Measurements from ENCODE around the gene ZNF516. TPM values are rescaled to one million over a fixed set of nuclear protein-coding genes. Genes with fewer than 3 reads are reported as not detected.

ZNF516 gene
- polyA plus RNA-seq, 2 of the 4 experiments (the other 2 are of a cell fraction): 3.9 to 4.9 TPM

GRCh38 chr18:76497021-76497420 is 2.0 kb upstream of the ZNF516 start:
- CTCF ChIA-PET: interaction anchor here (0.8 to 1.4 kb wide), 2 partner anchors 9 to 98 kb away, joined by 3 to 6 read pairs; no protein-coding TSS in a partner anchor
- FAIRE-seq (no peak), DNase-seq (ENCODE audit: low read depth in 1 of 2, low spot score in 1 of 2) (no peak)

GRCh38 chr18:76496194-76496890 is 1.3 kb upstream of the ZNF516 start:
- H3K4me3 ChIP-seq: peak overlapping the region; percentile 91
- DNase-seq (ENCODE audit: low read depth in 1 of 2, low spot score in 1 of 2) (peak in 1 of 2 experiments; percentile 47), ATAC-seq (peak; percentile 8 to 33; a peak in 3 of 6 replicates), FAIRE-seq (no peak)
- TF ChIP-seq FOSL2 (IDR thresholded peaks at IDR 0.05): no peak
- TF ChIP-seq FOSL2 (CRISPR knock-in tag; IDR thresholded peaks at IDR 0.05): no peak
- TF ChIP-seq BCL3 (IDR thresholded peaks at IDR 0.05): no peak
- TF ChIP-seq CBX8 (IDR thresholded peaks at IDR 0.05): no peak
- peak; percentile 70 for TF ChIP-seq ZFP36 (IDR thresholded peaks at IDR 0.05; ENCODE audit: borderline replicate concordance, partially characterized antibody)
- no peak for TF ChIP-seq EHF (CRISPR knock-in tag; IDR thresholded peaks at IDR 0.05)
- no peak for TF ChIP-seq KDM1A (IDR thresholded peaks at IDR 0.05; ENCODE audit: low read depth)
- TF ChIP-seq, protein P1, sequence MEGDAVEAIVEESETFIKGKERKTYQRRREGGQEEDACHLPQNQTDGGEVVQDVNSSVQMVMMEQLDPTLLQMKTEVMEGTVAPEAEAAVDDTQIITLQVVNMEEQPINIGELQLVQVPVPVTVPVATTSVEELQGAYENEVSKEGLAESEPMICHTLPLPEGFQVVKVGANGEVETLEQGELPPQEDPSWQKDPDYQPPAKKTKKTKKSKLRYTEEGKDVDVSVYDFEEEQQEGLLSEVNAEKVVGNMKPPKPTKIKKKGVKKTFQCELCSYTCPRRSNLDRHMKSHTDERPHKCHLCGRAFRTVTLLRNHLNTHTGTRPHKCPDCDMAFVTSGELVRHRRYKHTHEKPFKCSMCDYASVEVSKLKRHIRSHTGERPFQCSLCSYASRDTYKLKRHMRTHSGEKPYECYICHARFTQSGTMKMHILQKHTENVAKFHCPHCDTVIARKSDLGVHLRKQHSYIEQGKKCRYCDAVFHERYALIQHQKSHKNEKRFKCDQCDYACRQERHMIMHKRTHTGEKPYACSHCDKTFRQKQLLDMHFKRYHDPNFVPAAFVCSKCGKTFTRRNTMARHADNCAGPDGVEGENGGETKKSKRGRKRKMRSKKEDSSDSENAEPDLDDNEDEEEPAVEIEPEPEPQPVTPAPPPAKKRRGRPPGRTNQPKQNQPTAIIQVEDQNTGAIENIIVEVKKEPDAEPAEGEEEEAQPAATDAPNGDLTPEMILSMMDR (IDR thresholded peaks at IDR 0.05): no peak
- POLR2A ChIA-PET: no interaction called here
- peak overlapping the region; percentile 92 for H3K4me2 ChIP-seq
- 49% methylated on average over 17 of the region's 48 CpGs for WGBS (ENCODE audit: missing lambda C conversion rate)
- H3K4me1 ChIP-seq: no peaks in the 10 kb centered on the region
- CTCF ChIA-PET: interaction anchor here (1.4 kb wide), 1 partner anchor 8 kb away, joined by 3 read pairs; no protein-coding TSS in a partner anchor
- H3K9me3 ChIP-seq: no peaks in the 10 kb centered on the region
- peak overlapping the region; percentile 84 to 99 for H3K27ac ChIP-seq

More at GRCh38 chr18:76497021-76497420, 2.0 kb upstream of the ZNF516 start:
- Histone ChIP-seq H3K4me2 (no peak overlapping the region), H3K9me3 (no peaks in the 10 kb centered on the region), H3K4me3 (no peak overlapping the region), H3K4me1 (no peaks in the 10 kb centered on the region), H3K27ac (no peak overlapping the region)
- TF ChIP-seq CHD4 (IDR thresholded peaks at IDR 0.05; ENCODE audit: borderline replicate concordance): no peak
- no peak for TF ChIP-seq HOXA7 (CRISPR knock-in tag; IDR thresholded peaks at IDR 0.05)
- no peak for TF ChIP-seq FOSL2 (IDR thresholded peaks at IDR 0.05)
- TF ChIP-seq FOSL2 (CRISPR knock-in tag; IDR thresholded peaks at IDR 0.05): no peak
- TF ChIP-seq FOSB (CRISPR knock-in tag; IDR thresholded peaks at IDR 0.05): no peak
- no peak for TF ChIP-seq FOXS1 (CRISPR knock-in tag; IDR thresholded peaks at IDR 0.05)
- no peak for TF ChIP-seq PHF8 (IDR thresholded peaks at IDR 0.05; ENCODE audit: borderline replicate concordance, low read depth)
- no peak for TF ChIP-seq JUN (IDR thresholded peaks at IDR 0.05)
- TF ChIP-seq TP53 (CRISPR knock-in tag; IDR thresholded peaks at IDR 0.05): no peak
- no peak for TF ChIP-seq RCOR1 (IDR thresholded peaks at IDR 0.05; ENCODE audit: low read depth, low read length)
- POLR2A ChIA-PET: no interaction called here
- no peak for ATAC-seq
- 82% methylated on average over 6 of the region's 6 CpGs for WGBS (ENCODE audit: missing lambda C conversion rate)

- H3K4me2 ChIP-seq: peak overlapping the region; percentile 92
- POLR2A ChIA-PET: no interaction called here
- DNase-seq (ENCODE audit: low read depth in 1 of 2, low spot score in 1 of 2): peak; percentile 7 to 34
- TF ChIP-seq GATA3 (IDR thresholded peaks at IDR 0.05; ENCODE audit: borderline replicate concordance) (no peak), RNF2 (IDR thresholded peaks at IDR 0.05; ENCODE audit: borderline replicate concordance, low read depth) (peak; percentile 58; the same call in 1 of the 2 replicates), EHMT2 (IDR thresholded peaks at IDR 0.05; ENCODE audit: low read depth) (no peak), PHF8 (IDR thresholded peaks at IDR 0.05; ENCODE audit: borderline replicate concordance, low read depth) (0 out of 2 replicates have a peak, but pooled peaks have one; percentile 22), HOXB5 (CRISPR knock-in tag; IDR thresholded peaks at IDR 0.05) (no peak), JUNB (IDR thresholded peaks at IDR 0.05) (no peak), RCOR1 (IDR thresholded peaks at IDR 0.05; ENCODE audit: low read depth, low read length) (no peak), EP300 (IDR thresholded peaks at IDR 0.05) (no peak), MAFK (IDR thresholded peaks at IDR 0.05; ENCODE audit: partially characterized antibody) (peak; percentile 85), NFE2L2 (conservative IDR thresholded peaks at IDR 0.05; ENCODE audit: low read length) (no peak)
- TF ChIP-seq, protein P2, sequence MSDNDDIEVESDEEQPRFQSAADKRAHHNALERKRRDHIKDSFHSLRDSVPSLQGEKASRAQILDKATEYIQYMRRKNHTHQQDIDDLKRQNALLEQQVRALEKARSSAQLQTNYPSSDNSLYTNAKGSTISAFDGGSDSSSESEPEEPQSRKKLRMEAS (IDR thresholded peaks at IDR 0.05): peak; percentile 25; the same call in 1 of the 2 replicates
- H3K4me3 ChIP-seq: peak overlapping the region; percentile 91
- peak; percentile 26 to 32; a peak in 4 of 6 replicates for ATAC-seq
- no peak for FAIRE-seq
- peak overlapping the region; percentile 84 to 99 for H3K27ac ChIP-seq
- CTCF ChIA-PET: no interaction called here
- no peaks in the 10 kb centered on the region for H3K4me1 ChIP-seq
- H3K9me3 ChIP-seq: no peaks in the 10 kb centered on the region
- 0% methylated on average over 16 of the region's 43 CpGs for WGBS (ENCODE audit: missing lambda C conversion rate)
These were observed 572 bp upstream of the ZNF516 start for GRCh38 chr18:76495435-76496193.

Measured in A549 (cell line).